HepG2 (cell line): Measurements from ENCODE around the gene SGCD.

Experiments used
- BHLHE40 ChIP-seq: IDR thresholded peaks from 2 replicates; pipeline ENCODE4 v1.6.1; 2011; ENCODE audit warnings: low read length, improper control_type of control experiment
- CREB1 ChIP-seq, 2 experiments: fragments of 450-650 bp in 1 of 2; IDR thresholded peaks; 2 replicates each; pipeline ENCODE4 v1.6.1; 2016 to 2017; ENCODE audit warnings: control low read depth in 1 of 2, mild to moderate bottlenecking in 1 of 2, missing compliant biosample characterization in 1 of 2, missing genetic modification characterization in 1 of 2
- KAT2B ChIP-seq: fragments of 150-350 bp; IDR thresholded peaks from 2 replicates; pipeline ENCODE4 v1.6.1; 2014; ENCODE audit warnings: low read depth, low read length, borderline replicate concordance
- ZNF747 ChIP-seq: sonication (generic); formaldehyde crosslinking; IDR thresholded peaks from 2 replicates; pipeline ENCODE4 v1.8.1; 2023; ENCODE audit warnings: missing genetic modification reagents, mild to moderate bottlenecking, borderline replicate concordance
- TF ChIP-seq, protein P1 (sequence below): sonication (generic); formaldehyde crosslinking; IDR thresholded peaks from 2 replicates; pipeline ENCODE4 v1.5.0; 2020; ENCODE audit warnings: mild to moderate bottlenecking, missing genetic modification reagents, moderate library complexity

DNA sequence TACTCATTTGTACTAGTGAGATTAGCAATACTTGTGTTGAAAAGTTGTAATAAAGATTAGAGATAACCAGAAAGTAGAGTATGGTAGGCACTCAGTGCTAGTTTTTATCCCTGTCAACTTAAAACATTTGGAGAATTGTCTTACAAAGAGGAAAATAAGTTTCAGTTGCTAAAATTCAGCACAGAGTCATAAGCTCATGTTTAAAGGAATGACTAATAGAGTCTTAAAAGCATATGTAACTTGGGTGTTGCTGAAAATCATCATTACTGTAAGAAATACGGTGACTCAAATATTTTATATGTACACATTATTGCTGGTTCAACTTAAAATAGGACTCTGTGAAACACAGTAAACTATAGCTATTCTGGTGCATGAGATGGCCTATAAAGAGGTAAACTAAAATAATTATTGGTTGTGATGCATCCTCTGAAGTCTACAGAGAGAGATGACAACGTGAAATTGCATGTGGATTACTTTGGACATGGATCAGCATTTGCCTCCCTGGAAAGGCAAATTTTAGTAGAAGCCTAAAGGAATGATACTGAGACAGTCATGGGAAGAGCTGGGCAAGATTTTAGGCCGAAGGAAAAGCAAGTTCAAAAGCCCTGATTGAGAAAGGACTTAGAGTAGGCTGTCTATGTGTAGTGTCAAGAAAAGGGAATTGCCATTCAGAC, 34.6 kb downstream of the SGCD start:
- TF ChIP-seq KAT2B (no peak), ZNF747 (no peak), BHLHE40 (no peak), CREB1 (IDR thresholded peaks at IDR 0.05) (no peak), CREB1 (CRISPR knock-in tag; IDR thresholded peaks at IDR 0.05) (no peak)
- TF ChIP-seq, protein P1, sequence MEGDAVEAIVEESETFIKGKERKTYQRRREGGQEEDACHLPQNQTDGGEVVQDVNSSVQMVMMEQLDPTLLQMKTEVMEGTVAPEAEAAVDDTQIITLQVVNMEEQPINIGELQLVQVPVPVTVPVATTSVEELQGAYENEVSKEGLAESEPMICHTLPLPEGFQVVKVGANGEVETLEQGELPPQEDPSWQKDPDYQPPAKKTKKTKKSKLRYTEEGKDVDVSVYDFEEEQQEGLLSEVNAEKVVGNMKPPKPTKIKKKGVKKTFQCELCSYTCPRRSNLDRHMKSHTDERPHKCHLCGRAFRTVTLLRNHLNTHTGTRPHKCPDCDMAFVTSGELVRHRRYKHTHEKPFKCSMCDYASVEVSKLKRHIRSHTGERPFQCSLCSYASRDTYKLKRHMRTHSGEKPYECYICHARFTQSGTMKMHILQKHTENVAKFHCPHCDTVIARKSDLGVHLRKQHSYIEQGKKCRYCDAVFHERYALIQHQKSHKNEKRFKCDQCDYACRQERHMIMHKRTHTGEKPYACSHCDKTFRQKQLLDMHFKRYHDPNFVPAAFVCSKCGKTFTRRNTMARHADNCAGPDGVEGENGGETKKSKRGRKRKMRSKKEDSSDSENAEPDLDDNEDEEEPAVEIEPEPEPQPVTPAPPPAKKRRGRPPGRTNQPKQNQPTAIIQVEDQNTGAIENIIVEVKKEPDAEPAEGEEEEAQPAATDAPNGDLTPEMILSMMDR: no peak
